ENCODE data around the gene TIMELESS. TPM values are rescaled to one million over a fixed set of nuclear protein-coding genes. Genes with fewer than 3 reads are reported as not detected.

TIMELESS gene
- total RNA-seq, 4 donors from 2014 or later: 3.2 to 6.8 (median 4.3) TPM

GRCh38 chr12:56474389-56474788, 25.2 kb upstream of the TIMELESS start:
- ATAC-seq (ENCODE audit: low FRiP score): no peak
- no peak for TF ChIP-seq CTCF (IDR thresholded peaks at IDR 0.05)
- DNase-seq (ENCODE audit: low spot score): no peak

- DNase-seq (ENCODE audit: low spot score) (no peak), ATAC-seq (ENCODE audit: low FRiP score) (peak; percentile 45)
- no peak for TF ChIP-seq CTCF (IDR thresholded peaks at IDR 0.05)
Measured at GRCh38 chr12:56469007-56469930, 20.0 kb upstream of the TIMELESS start.

GRCh38 chr12:56468216-56469006, 19.2 kb upstream of the TIMELESS start, which contains the start of gene SPRYD4:
SPRYD4 (plus strand) TSS chr12:56468578; CDS start chr12:56468592, 14 bp downstream.
- TF ChIP-seq CTCF (IDR thresholded peaks at IDR 0.05): no peak
- ATAC-seq (ENCODE audit: low FRiP score) (peak; percentile 95), DNase-seq (ENCODE audit: low spot score) (peak; percentile 78)

- DNase-seq (ENCODE audit: low spot score): no peak
Measured at GRCh38 chr12:56462565-56462964, 13.3 kb upstream of the TIMELESS start.

GRCh38 chr12:56461235-56462159, 12.3 kb upstream of the TIMELESS start:
- no peak for DNase-seq (ENCODE audit: low spot score)

More at GRCh38 chr12:56462565-56462964, 13.3 kb upstream of the TIMELESS start:
- TF ChIP-seq CTCF (IDR thresholded peaks at IDR 0.05): no peak
- no peak for ATAC-seq (ENCODE audit: low FRiP score)

More at GRCh38 chr12:56461235-56462159, 12.3 kb upstream of the TIMELESS start:
- TF ChIP-seq CTCF (IDR thresholded peaks at IDR 0.05): no peak
- no peak for ATAC-seq (ENCODE audit: low FRiP score)

All from omental fat pad (tissue), 4 donors.